ENCODE data around the gene TET1. TPM values are rescaled to one million over a fixed set of nuclear protein-coding genes. Genes with fewer than 3 reads are reported as not detected.

Gene TET1
- polyA plus RNA-seq, 3 donors: 0.01 to 0.08 (median 0.06) TPM

- no peak for TF ChIP-seq CTCF (IDR thresholded peaks at IDR 0.05)
- Mint-ChIP-seq H3K36me3 (peaks cover 0 to 2% of the 10 kb centered on the region in 2 donors), H3K4me1 (peaks cover 18% of the 10 kb centered on the region), H3K27ac (no peak overlapping the region), H3K27me3 (ENCODE audit: low read depth in 3 of 3) (peaks cover 11 to 14% (median 14%) of the 10 kb centered on the region in 3 donors), H3K4me3 (no peak overlapping the region), H3K9me3 (peaks cover 0 to 3% (median 0%) of the 10 kb centered on the region in 7 donors)
- H3K9ac ChIP-seq (ENCODE audit: insufficient read depth, low read length, poor library complexity, severe bottlenecking): no peak overlapping the region
- no peaks in the 10 kb centered on the region for H3K9me3 ChIP-seq (replicated peaks in 1 of 2; ENCODE audit: control insufficient read depth in 1 of 2, insufficient read depth in 1 of 2, low read length in 2 of 2)
- H4K20me1 ChIP-seq (ENCODE audit: insufficient read depth, low read length): no peaks in the 10 kb centered on the region
- H3K27me3 ChIP-seq (ENCODE audit: control insufficient read depth in 2 of 2, insufficient read depth in 2 of 2, low read length in 2 of 2): peaks cover 0 to 2% of the 10 kb centered on the region in 2 donors
- H3K4me3 ChIP-seq (replicated peaks in 1 of 3; ENCODE audit: low read depth in 2 of 3, low read length in 3 of 3): peak overlapping the region in 1 of 3 experiments; percentile 74
- 88% methylated on average over 22 of the region's 23 CpGs for WGBS (ENCODE audit: insufficient coverage)
- intact Hi-C loops (cut with micrococcal nuclease): no loop called here
- DNase-seq: peak in 1 of 3 donors; percentile 3
- H3K79me2 ChIP-seq (ENCODE audit: insufficient read depth, low read length): no peaks in the 10 kb centered on the region
- H2AFZ ChIP-seq (ENCODE audit: insufficient read depth, low read depth, low read length, poor library complexity, severe bottlenecking): peak overlapping the region; percentile 97
- peak overlapping the region; percentile 79 for H3K4me2 ChIP-seq (replicated peaks; ENCODE audit: extremely low read depth, low read length, poor library complexity, severe bottlenecking)
- no peaks in the 10 kb centered on the region for H3K36me3 ChIP-seq (replicated peaks in 1 of 2; ENCODE audit: control insufficient read depth in 1 of 2, insufficient read depth in 2 of 2, low read length in 2 of 2)
- peaks cover 9 to 11% of the 10 kb centered on the region in 2 donors for H3K4me1 ChIP-seq (ENCODE audit: control insufficient read depth in 1 of 2, insufficient read depth in 2 of 2, low read length in 2 of 2)
- H3K27ac ChIP-seq (ENCODE audit: low read depth in 1 of 2, low read length in 2 of 2): no peak overlapping the region
These were observed 39.0 kb downstream of the TET1 start for GRCh38 chr10:68598978-68599770.

- no CpG with 5 or more reads among the region's 3 CpGs for WGBS (ENCODE audit: insufficient coverage)
- TF ChIP-seq CTCF (IDR thresholded peaks at IDR 0.05): no peak
- Histone ChIP-seq H2AFZ (ENCODE audit: insufficient read depth, low read depth, low read length, poor library complexity, severe bottlenecking) (peak overlapping the region; percentile 97), H3K36me3 (replicated peaks in 1 of 2; ENCODE audit: control insufficient read depth in 1 of 2, insufficient read depth in 2 of 2, low read length in 2 of 2) (no peaks in the 10 kb centered on the region), H3K4me2 (replicated peaks; ENCODE audit: extremely low read depth, low read length, poor library complexity, severe bottlenecking) (peak overlapping the region; percentile 79), H3K4me1 (ENCODE audit: control insufficient read depth in 1 of 2, insufficient read depth in 2 of 2, low read length in 2 of 2) (peaks cover 9 to 11% of the 10 kb centered on the region in 2 donors), H4K20me1 (ENCODE audit: insufficient read depth, low read length) (no peaks in the 10 kb centered on the region), H3K9me3 (replicated peaks in 1 of 2; ENCODE audit: control insufficient read depth in 1 of 2, insufficient read depth in 1 of 2, low read length in 2 of 2) (no peaks in the 10 kb centered on the region), H3K27me3 (ENCODE audit: control insufficient read depth in 2 of 2, insufficient read depth in 2 of 2, low read length in 2 of 2) (peaks cover 0 to 2% of the 10 kb centered on the region in 2 donors), H3K27ac (ENCODE audit: low read depth in 1 of 2, low read length in 2 of 2) (no peak overlapping the region), H3K4me3 (replicated peaks in 1 of 3; ENCODE audit: low read depth in 2 of 3, low read length in 3 of 3) (peak overlapping the region in 2 of 3 experiments; percentile 52 to 74), H3K79me2 (ENCODE audit: insufficient read depth, low read length) (no peaks in the 10 kb centered on the region), H3K9ac (ENCODE audit: insufficient read depth, low read length, poor library complexity, severe bottlenecking) (peak overlapping the region; percentile 37)
- peak overlapping the region; percentile 87 to 96 for H3K4me3 Mint-ChIP-seq
- intact Hi-C loops (cut with micrococcal nuclease): no loop called here
- DNase-seq: no peak
- peaks cover 18% of the 10 kb centered on the region for H3K4me1 Mint-ChIP-seq
- H3K27ac Mint-ChIP-seq: no peak overlapping the region
- H3K27me3 Mint-ChIP-seq (ENCODE audit: low read depth in 3 of 3): peaks cover 9 to 10% (median 10%) of the 10 kb centered on the region in 3 donors
- H3K36me3 Mint-ChIP-seq: peaks cover 0 to 2% of the 10 kb centered on the region in 2 donors
- H3K9me3 Mint-ChIP-seq: peaks cover 0 to 2% (median 0%) of the 10 kb centered on the region in 7 donors
These were observed 39.6 kb downstream of the TET1 start for GRCh38 chr10:68599771-68600040.

All from CD14-positive monocyte (primary cell).